HG02840 (cell line): ENCODE data around the gene SHISAL1.

Source experiments
- ATAC-seq: cut with Tn5 transposase; IDR thresholded peaks from one replicate; pipeline ENCODE4 v1.9.1; 2021; ENCODE audit warnings: mild to moderate bottlenecking, moderate library complexity, moderate number of reproducible peaks; ENCODE audit not compliant: unreplicated experiment, low FRiP score

SHISAL1 gene

GRCh38 chr22:44266796-44267760 is 45.7 kb downstream of the SHISAL1 start:
- no peak for ATAC-seq

GRCh38 chr22:44263547-44263946 is 49.2 kb downstream of the SHISAL1 start:
- no peak for ATAC-seq

- no peak for ATAC-seq
Measured at GRCh38 chr22:44261861-44262595, 50.7 kb downstream of the SHISAL1 start.

- no peak for ATAC-seq
Measured at GRCh38 chr22:44261164-44261860, 51.4 kb downstream of the SHISAL1 start.

- ATAC-seq: no peak
Measured at GRCh38 chr22:44260216-44261035, 52.3 kb downstream of the SHISAL1 start.

- no peak for ATAC-seq
Measured at GRCh38 chr22:44259366-44260215, 53.2 kb downstream of the SHISAL1 start.

- no peak for ATAC-seq
Measured at GRCh38 chr22:44256556-44257485, 55.9 kb downstream of the SHISAL1 start.

GRCh38 chr22:44256085-44256484 is 56.7 kb downstream of the SHISAL1 start:
- ATAC-seq: no peak

- no peak for ATAC-seq
Measured at GRCh38 chr22:44254811-44255210, 57.9 kb downstream of the SHISAL1 start.

- ATAC-seq: no peak
Measured at GRCh38 chr22:44249376-44250147, 63.2 kb downstream of the SHISAL1 start.

- no peak for ATAC-seq
Measured at GRCh38 chr22:44248926-44249325, 63.8 kb downstream of the SHISAL1 start.

- no peak for ATAC-seq
Measured at GRCh38 chr22:44247923-44248892, 64.5 kb downstream of the SHISAL1 start.

GRCh38 chr22:44247346-44247745 is 65.4 kb downstream of the SHISAL1 start:
- no peak for ATAC-seq

- ATAC-seq: no peak
Measured at GRCh38 chr22:44246615-44247326, 66.0 kb downstream of the SHISAL1 start.

GRCh38 chr22:44245867-44246266 is 66.9 kb downstream of the SHISAL1 start:
- no peak for ATAC-seq

GRCh38 chr22:44245438-44245837 is 67.3 kb downstream of the SHISAL1 start:
- ATAC-seq: no peak
